Activated T-cell treated with anti-CD3 and anti-CD28 coated beads for 1 hour (primary cell): ENCODE measurements around the gene PFKFB4.
"Not testable (repeated sequence)": the region's sequence is repeated elsewhere in the genome, so short reads cannot be mapped to it uniquely, and the experiment has no call there.

Experiments
- DNase-seq: peaks from one replicate; pipeline ENCODE4 v3.0.0-alpha.2; 2020; ENCODE audit warnings: low read depth

PFKFB4 gene

GRCh38 chr3:48558493-48559134 lies 2.0 kb upstream of the PFKFB4 start:
- DNase-seq: no peak

- no peak for DNase-seq
These were observed 431 bp downstream of the PFKFB4 start for GRCh38 chr3:48555949-48556795.

GRCh38 chr3:48555231-48555948 lies 1.2 kb downstream of the PFKFB4 start:
- DNase-seq: no peak

- no peak for DNase-seq
These were observed 2.4 kb downstream of the PFKFB4 start for GRCh38 chr3:48553886-48554845.

- DNase-seq: no peak
These were observed 3.2 kb downstream of the PFKFB4 start for GRCh38 chr3:48553361-48553760.

- DNase-seq: no peak
These were observed 4.3 kb downstream of the PFKFB4 start for GRCh38 chr3:48552111-48552951.

- DNase-seq: not testable (repeated sequence)
These were observed 5.0 kb downstream of the PFKFB4 start for GRCh38 chr3:48551651-48552050.

GRCh38 chr3:48548729-48549705 lies 7.6 kb downstream of the PFKFB4 start:
- DNase-seq: peak; percentile 83

GRCh38 chr3:48548126-48548525 lies 8.5 kb downstream of the PFKFB4 start:
- DNase-seq: no peak

- no peak for DNase-seq
These were observed 10.3 kb downstream of the PFKFB4 start for GRCh38 chr3:48546203-48546829.

- DNase-seq: no peak
These were observed 12.5 kb downstream of the PFKFB4 start for GRCh38 chr3:48544141-48544540.

GRCh38 chr3:48543271-48543866 lies 13.2 kb downstream of the PFKFB4 start:
- no peak for DNase-seq

GRCh38 chr3:48538451-48538850 lies 18.2 kb downstream of the PFKFB4 start:
- DNase-seq: no peak

- DNase-seq: no peak
These were observed 19.8 kb downstream of the PFKFB4 start for GRCh38 chr3:48536785-48537184.

GRCh38 chr3:48536116-48536515 lies 20.5 kb downstream of the PFKFB4 start:
- no peak for DNase-seq

- DNase-seq: no peak
These were observed 21.0 kb downstream of the PFKFB4 start for GRCh38 chr3:48535578-48535977.

- no peak for DNase-seq
These were observed 23.6 kb downstream of the PFKFB4 start for GRCh38 chr3:48532977-48533337.

GRCh38 chr3:48532271-48532976 lies 24.2 kb downstream of the PFKFB4 start:
- DNase-seq: no peak
